B cell (primary cell): ENCODE measurements around the gene CACNA1F.

Source experiments
- CTCF ChIP-seq: fragments of 200-600 bp; IDR thresholded peaks from one replicate; pipeline ENCODE4 v1.8.0; 2022; ENCODE audit warnings: antibody characterized with exemption, mild to moderate bottlenecking
- EZH2 ChIP-seq: IDR thresholded peaks from 2 replicates; pipeline ENCODE4 v1.6.1; 2012; ENCODE audit warnings: borderline replicate concordance, low read depth, mild to moderate bottlenecking, moderate library complexity, low read length; ENCODE audit not compliant: insufficient read depth, poor library complexity, severe bottlenecking

GRCh38 chrX:49197543-49198087, 35.5 kb downstream of the CACNA1F start:
- no peak for TF ChIP-seq EZH2
- no peak for TF ChIP-seq CTCF
